ENCODE data around the gene PSMB3.

DNA sequence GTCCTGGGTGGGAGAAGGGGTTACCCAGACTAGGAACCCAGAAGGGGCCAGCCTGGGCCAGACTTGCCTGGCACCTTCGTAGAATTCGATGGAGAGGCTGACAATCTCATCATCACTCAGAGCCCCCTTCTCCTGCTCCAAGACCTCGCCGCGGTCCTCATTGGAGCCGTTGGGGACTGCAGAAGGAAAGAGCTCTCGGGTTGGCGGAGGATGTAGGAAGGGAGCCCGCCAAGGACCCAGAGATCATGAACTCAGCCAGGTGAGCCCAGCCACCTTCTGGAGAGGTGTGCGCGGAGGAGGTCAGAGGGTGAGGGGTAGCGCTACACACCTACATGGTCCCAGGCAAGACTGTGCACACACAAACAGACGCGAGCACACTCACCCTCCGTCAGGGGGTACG, 13.9 kb upstream of the PSMB3 start:
- TF ChIP-seq CBX8 (IDR thresholded peaks at IDR 0.05) (no peak), EP300 (IDR thresholded peaks at IDR 0.05) (no peak)

Measured in A549 (cell line).